NB4 (cell line): ENCODE data around the gene DFFB.
A peak's percentile ranks its signal among the peaks of the same experiment; 100 is the strongest.

Source experiments
- DNase-seq: peaks from one replicate; pipeline ENCODE4 v3.0.0; 2010; ENCODE audit warnings: low read depth
- H3K4me3 ChIP-seq: one replicate; pipeline ENCODE4 v1.5.1; 2011; ENCODE audit warnings: mild to moderate bottlenecking, low read depth, low read length, moderate library complexity
- CTCF ChIP-seq: IDR thresholded peaks from one replicate; pipeline ENCODE4 v1.5.1; 2012; ENCODE audit warnings: low read depth, low read length
- MAX ChIP-seq: IDR thresholded peaks from 2 replicates; pipeline ENCODE4 v1.6.1; 2011; ENCODE audit warnings: low read depth, low read length
- MYC ChIP-seq: IDR thresholded peaks from 2 replicates; pipeline ENCODE4 v1.6.1; 2011; ENCODE audit warnings: low read depth, low read length
- POLR2A ChIP-seq: IDR thresholded peaks from 2 replicates; pipeline ENCODE4 v1.6.1; 2011; ENCODE audit warnings: mild to moderate bottlenecking; ENCODE audit not compliant: insufficient read length; ENCODE audit errors: extremely low read depth

The DFFB gene

GRCh38 chr1:3922851-3923250 is 65.6 kb downstream of the DFFB start:
- TF ChIP-seq MYC = no peak
- TF ChIP-seq POLR2A = no peak
- DNase-seq = no peak
- H3K4me3 ChIP-seq = no peak overlapping the region

- no peak for DNase-seq
- TF ChIP-seq MYC = no peak
- TF ChIP-seq MAX = no peak
- no peak for TF ChIP-seq CTCF
- no peak for TF ChIP-seq POLR2A
- H3K4me3 ChIP-seq = no peak overlapping the region
These were observed 66.3 kb downstream of the DFFB start for GRCh38 chr1:3923378-3924185.

GRCh38 chr1:3924186-3924824 is 67.0 kb downstream of the DFFB start:
- DNase-seq = no peak
- H3K4me3 ChIP-seq = no peak overlapping the region
- TF ChIP-seq CTCF (no peak), MAX (no peak), POLR2A (no peak), MYC (no peak)

- DNase-seq = peak; percentile 35
- TF ChIP-seq MAX = no peak
- TF ChIP-seq POLR2A = no peak
- TF ChIP-seq MYC = no peak
- TF ChIP-seq CTCF = no peak
- no peak overlapping the region for H3K4me3 ChIP-seq
These were observed 67.5 kb downstream of the DFFB start for GRCh38 chr1:3924825-3925220.

GRCh38 chr1:3925256-3925655 is 68.0 kb downstream of the DFFB start:
- no peak overlapping the region for H3K4me3 ChIP-seq
- TF ChIP-seq MYC (no peak), CTCF (no peak), POLR2A (no peak), MAX (no peak)
- DNase-seq = no peak

- H3K4me3 ChIP-seq = no peak overlapping the region
- TF ChIP-seq MYC (no peak), MAX (no peak), CTCF (no peak), POLR2A (no peak)
- DNase-seq = no peak
These were observed 68.5 kb downstream of the DFFB start for GRCh38 chr1:3925762-3926161.
